Measurements from ENCODE around the gene ASPSCR1.

DNA sequence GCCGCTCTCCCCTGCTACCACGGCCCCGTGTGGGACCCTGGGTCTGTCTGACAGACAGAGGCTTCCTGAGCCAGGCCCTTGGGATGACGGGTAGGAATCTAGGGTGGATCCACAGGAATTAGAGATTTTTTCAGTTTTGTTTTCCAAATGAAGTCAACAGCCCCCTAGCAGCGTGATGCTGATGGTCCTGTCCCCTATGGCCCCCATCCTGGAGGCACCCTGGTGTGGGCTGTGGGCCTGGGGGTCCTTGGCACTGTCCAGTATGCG, 29.7 kb downstream of the ASPSCR1 start:
- TF ChIP-seq, protein P1, sequence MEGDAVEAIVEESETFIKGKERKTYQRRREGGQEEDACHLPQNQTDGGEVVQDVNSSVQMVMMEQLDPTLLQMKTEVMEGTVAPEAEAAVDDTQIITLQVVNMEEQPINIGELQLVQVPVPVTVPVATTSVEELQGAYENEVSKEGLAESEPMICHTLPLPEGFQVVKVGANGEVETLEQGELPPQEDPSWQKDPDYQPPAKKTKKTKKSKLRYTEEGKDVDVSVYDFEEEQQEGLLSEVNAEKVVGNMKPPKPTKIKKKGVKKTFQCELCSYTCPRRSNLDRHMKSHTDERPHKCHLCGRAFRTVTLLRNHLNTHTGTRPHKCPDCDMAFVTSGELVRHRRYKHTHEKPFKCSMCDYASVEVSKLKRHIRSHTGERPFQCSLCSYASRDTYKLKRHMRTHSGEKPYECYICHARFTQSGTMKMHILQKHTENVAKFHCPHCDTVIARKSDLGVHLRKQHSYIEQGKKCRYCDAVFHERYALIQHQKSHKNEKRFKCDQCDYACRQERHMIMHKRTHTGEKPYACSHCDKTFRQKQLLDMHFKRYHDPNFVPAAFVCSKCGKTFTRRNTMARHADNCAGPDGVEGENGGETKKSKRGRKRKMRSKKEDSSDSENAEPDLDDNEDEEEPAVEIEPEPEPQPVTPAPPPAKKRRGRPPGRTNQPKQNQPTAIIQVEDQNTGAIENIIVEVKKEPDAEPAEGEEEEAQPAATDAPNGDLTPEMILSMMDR (conservative IDR thresholded peaks at IDR 0.05): no peak
- TF ChIP-seq ZFX (IDR thresholded peaks at IDR 0.05): no peak

Data from C4-2B (cell line).